Osteoblast (primary cell): ENCODE measurements around the gene CNOT11. TPM values are rescaled to one million over a fixed set of nuclear protein-coding genes. Genes with fewer than 3 reads are reported as not detected.

Source experiments
- DNase-seq: peaks from one replicate; pipeline ENCODE4 v3.0.0; 2011; ENCODE audit warnings: low spot score, mixed read lengths; ENCODE audit not compliant: insufficient read length; ENCODE audit errors: missing footprints
- H2AFZ ChIP-seq: 2 replicates; pipeline ENCODE4 v1.6.0; 2011; ENCODE audit warnings: mild to moderate bottlenecking, low read length
- H3K27ac ChIP-seq: 2 replicates; pipeline ENCODE4 v1.5.1; 2011; ENCODE audit warnings: mild to moderate bottlenecking, low read depth, low read length, moderate library complexity
- H3K27me3 ChIP-seq: 2 replicates; pipeline ENCODE4 v1.6.0; 2012; ENCODE audit warnings: mild to moderate bottlenecking, control low read depth, inconsistent platforms, low read length, moderate library complexity; ENCODE audit not compliant: insufficient read depth
- H3K36me3 ChIP-seq: 2 replicates; pipeline ENCODE4 v1.5.1; 2011; ENCODE audit warnings: mild to moderate bottlenecking, low read length, control low read depth, moderate library complexity; ENCODE audit not compliant: insufficient read depth
- H3K4me1 ChIP-seq: 2 replicates; pipeline ENCODE4 v1.5.1; 2011; ENCODE audit warnings: mild to moderate bottlenecking, low read length, control low read depth, moderate library complexity; ENCODE audit not compliant: insufficient read depth
- H3K4me2 ChIP-seq: 2 replicates; pipeline ENCODE4 v1.6.0; 2011; ENCODE audit warnings: mild to moderate bottlenecking, low read length; ENCODE audit not compliant: insufficient read depth
- H3K4me3 ChIP-seq: fragments of 200-600 bp; sonication (generic); 3 replicates; pipeline ENCODE4 v1.5.1; 2012; ENCODE audit warnings: mild to moderate bottlenecking, low read length, inconsistent platforms; ENCODE audit not compliant: insufficient read depth
- H3K79me2 ChIP-seq: 2 replicates; pipeline ENCODE4 v1.6.0; 2012; ENCODE audit warnings: mild to moderate bottlenecking, low read length, control low read depth, inconsistent platforms; ENCODE audit not compliant: insufficient read depth
- H3K9me3 ChIP-seq: 2 replicates; pipeline ENCODE4 v1.5.1; 2011; ENCODE audit warnings: low read depth, low read length, control low read depth
- H4K20me1 ChIP-seq: 2 replicates; pipeline ENCODE4 v1.6.0; 2012; ENCODE audit warnings: mild to moderate bottlenecking, low read length, control low read depth; ENCODE audit not compliant: insufficient read depth
- CTCF ChIP-seq: IDR thresholded peaks from 2 replicates; pipeline ENCODE4 v1.5.1; 2011; ENCODE audit warnings: mild to moderate bottlenecking, low read depth, low read length, moderate library complexity; ENCODE audit errors: extremely low read depth
- total RNA-seq: library from RNA; depleted of rRNA; stranded (reverse); fragments of >200 nt; gene quantifications from 2 replicates; pipeline ENCODE4 v1.2.3, GENCODE V29; 2012

CNOT11 gene
- total RNA-seq, 1 donor = 43.4 TPM

- Histone ChIP-seq H3K79me2 (peaks cover 28% of the 10 kb centered on the region), H3K27ac (no peak overlapping the region), H3K4me3 (no peak overlapping the region), H3K4me2 (no peak overlapping the region), H3K4me1 (no peaks in the 10 kb centered on the region), H3K27me3 (no peaks in the 10 kb centered on the region), H3K9me3 (no peaks in the 10 kb centered on the region), H4K20me1 (no peaks in the 10 kb centered on the region), H2AFZ (no peak overlapping the region), H3K36me3 (peaks cover 61% of the 10 kb centered on the region)
- no peak for TF ChIP-seq CTCF
- no peak for DNase-seq
These were observed 9.5 kb downstream of the CNOT11 start for GRCh38 chr2:101262142-101262541.

GRCh38 chr2:101263377-101263800, 10.7 kb downstream of the CNOT11 start:
- no peaks in the 10 kb centered on the region for H3K4me1 ChIP-seq
- H3K36me3 ChIP-seq = peaks cover 67% of the 10 kb centered on the region
- TF ChIP-seq CTCF = no peak
- no peaks in the 10 kb centered on the region for H3K9me3 ChIP-seq
- no peaks in the 10 kb centered on the region for H3K27me3 ChIP-seq
- no peak overlapping the region for H2AFZ ChIP-seq
- H3K4me3 ChIP-seq = no peak overlapping the region
- H3K4me2 ChIP-seq = no peak overlapping the region
- H3K27ac ChIP-seq = no peak overlapping the region
- H3K79me2 ChIP-seq = peaks cover 22% of the 10 kb centered on the region
- DNase-seq = no peak
- no peaks in the 10 kb centered on the region for H4K20me1 ChIP-seq

- Histone ChIP-seq H3K27ac (no peak overlapping the region), H3K4me2 (no peak overlapping the region), H3K36me3 (peaks cover 64% of the 10 kb centered on the region), H2AFZ (no peak overlapping the region), H3K79me2 (peaks cover 14% of the 10 kb centered on the region), H3K4me3 (no peak overlapping the region), H3K9me3 (no peaks in the 10 kb centered on the region), H4K20me1 (no peaks in the 10 kb centered on the region), H3K4me1 (no peaks in the 10 kb centered on the region), H3K27me3 (no peaks in the 10 kb centered on the region)
- TF ChIP-seq CTCF = no peak
- DNase-seq = no peak
These were observed 11.8 kb downstream of the CNOT11 start for GRCh38 chr2:101264360-101264939.

GRCh38 chr2:101265893-101266499, 13.3 kb downstream of the CNOT11 start:
- H2AFZ ChIP-seq = no peak overlapping the region
- no peak overlapping the region for H3K4me2 ChIP-seq
- H3K27ac ChIP-seq = no peak overlapping the region
- DNase-seq = no peak
- no peak for TF ChIP-seq CTCF
- H3K36me3 ChIP-seq = peaks cover 79% of the 10 kb centered on the region
- H3K9me3 ChIP-seq = no peaks in the 10 kb centered on the region
- peaks cover 8% of the 10 kb centered on the region for H3K79me2 ChIP-seq
- H4K20me1 ChIP-seq = no peaks in the 10 kb centered on the region
- H3K4me1 ChIP-seq = no peaks in the 10 kb centered on the region
- no peak overlapping the region for H3K4me3 ChIP-seq
- H3K27me3 ChIP-seq = no peaks in the 10 kb centered on the region
